Uterus (tissue), 4 donors: ENCODE measurements around the gene ABCG5. TPM values are rescaled to one million over a fixed set of nuclear protein-coding genes. Genes with fewer than 3 reads are reported as not detected.
A peak's percentile ranks its signal among the peaks of the same experiment; 100 is the strongest.

Experiments used
- DNase-seq, 2 donors: peaks; one replicate each; pipeline ENCODE4 v3.0.0-alpha.2; 2019 to 2020
- H3K27ac ChIP-seq, 2 donors: fragments of 200-600 bp; sonication (generic); 1 replicate in 1 of 2; 2 replicates in 1 of 2; pipeline ENCODE4 v1.5.1; 2016 to 2018
- H3K27me3 ChIP-seq, 2 donors: fragments of 200-600 bp; sonication (generic); one replicate each; pipeline ENCODE4 v1.5.1; 2018 to 2019; ENCODE audit warnings: control low read depth in 1 of 2
- H3K36me3 ChIP-seq, 2 donors: fragments of 200-600 bp; sonication (generic); one replicate each; pipeline ENCODE4 v1.5.1; 2019; ENCODE audit warnings: control low read depth in 1 of 2
- H3K4me1 ChIP-seq, 2 donors: fragments of 200-600 bp; sonication (generic); one replicate each; pipeline ENCODE4 v1.5.1; 2018 to 2019; ENCODE audit warnings: control low read depth in 1 of 2
- H3K4me3 ChIP-seq, 2 donors: fragments of 200-600 bp; sonication (generic); 1 replicate in 1 of 2; 2 replicates in 1 of 2; pipeline ENCODE4 v1.5.1; 2018 to 2019; ENCODE audit warnings: mild to moderate bottlenecking in 1 of 2
- H3K9me3 ChIP-seq, 2 donors: fragments of 200-600 bp; sonication (generic); one replicate each; pipeline ENCODE4 v1.5.1; 2019; ENCODE audit warnings: control low read depth in 1 of 2
- CTCF ChIP-seq, 4 experiments: fragments of 200-600 bp in 2 of 4; fragments of 450-650 bp in 2 of 4; sonication (generic) in 2 of 4; IDR thresholded peaks; one replicate each; pipeline ENCODE4 v1.5.1; 2016 to 2019; ENCODE audit warnings: antibody characterized with exemption in 4 of 4, mild to moderate bottlenecking in 2 of 4, moderate library complexity in 1 of 4
- POLR2A ChIP-seq, 2 donors: fragments of 450-650 bp; IDR thresholded peaks; one replicate each; pipeline ENCODE4 v1.6.1; 2016; ENCODE audit warnings: antibody characterized with exemption in 2 of 2, mild to moderate bottlenecking in 1 of 2, moderate library complexity in 1 of 2
- intact Hi-C: fragments of 100-400 bp; cut with DNase I; formaldehyde crosslinking; loops from one replicate; pipeline ENCODE4 v1.15.1; 2023; ENCODE audit warnings: low total_unique reads
- total RNA-seq, 4 donors: library from RNA; depleted of rRNA in 3 of 4; stranded (reverse); fragments of >200 nt in 3 of 4; gene quantifications; one replicate each; pipeline versions ENCODE4 v1.1.0 to v1.2.4, GENCODE V29; 2014 to 2023
- donor health status: DM: yes; HTN: yes; CAD: no.

ABCG5 gene
- total RNA-seq, 4 donors from 2014 or later = not detected

DNA sequence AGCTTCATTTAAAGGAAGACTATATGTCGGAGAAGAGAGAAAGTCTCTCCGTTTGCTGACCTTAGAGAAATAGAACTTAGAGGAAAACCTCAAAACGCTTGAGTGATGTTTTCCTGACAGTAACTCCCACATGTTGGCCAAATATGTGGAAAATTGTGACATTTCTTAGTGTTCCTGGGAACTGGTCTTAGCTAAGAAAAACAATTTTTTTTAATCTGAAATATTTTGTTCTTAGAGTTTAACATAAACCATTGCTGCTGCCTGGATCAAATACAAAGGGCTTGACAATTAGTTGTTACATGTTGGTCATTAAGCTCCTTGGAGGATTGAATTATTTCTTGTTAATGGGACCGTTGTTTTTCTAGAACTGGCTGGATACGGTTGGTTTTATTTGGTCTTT lies 48.5 kb downstream of the ABCG5 start:
- no peaks in the 10 kb centered on the region for H3K36me3 ChIP-seq
- H3K9me3 ChIP-seq = no peaks in the 10 kb centered on the region
- no peak for DNase-seq
- no peak overlapping the region for H3K4me3 ChIP-seq
- H3K27me3 ChIP-seq = no peaks in the 10 kb centered on the region
- intact Hi-C loops = no loop called here
- peaks cover 0 to 8% of the 10 kb centered on the region in 2 donors for H3K4me1 ChIP-seq
- TF ChIP-seq CTCF (IDR thresholded peaks at IDR 0.05) (no peak), POLR2A (IDR thresholded peaks at IDR 0.05) (no peak)
- peak overlapping the region; percentile 72 to 79 for H3K27ac ChIP-seq

DNA sequence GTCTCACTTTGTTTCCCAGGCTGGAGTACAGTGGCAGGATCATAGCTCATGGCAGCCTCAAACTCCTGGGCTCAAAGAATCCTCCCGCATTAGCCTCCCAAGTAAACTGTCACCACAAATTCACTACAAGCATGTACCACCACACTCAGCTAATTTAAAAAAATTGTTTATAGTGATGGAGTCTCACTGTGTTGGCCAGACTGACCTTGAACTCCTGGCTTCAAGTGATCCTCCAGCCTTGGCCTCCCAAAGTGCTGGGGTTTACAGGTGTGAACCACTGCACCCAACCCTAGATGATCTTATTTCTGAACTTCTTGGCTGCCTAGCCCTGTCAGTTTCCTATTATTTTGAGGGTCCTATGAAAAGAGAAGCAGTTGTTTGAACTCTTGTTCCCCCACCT lies 50.0 kb downstream of the ABCG5 start:
- no peaks in the 10 kb centered on the region for H3K36me3 ChIP-seq
- intact Hi-C loops = no loop called here

DNA sequence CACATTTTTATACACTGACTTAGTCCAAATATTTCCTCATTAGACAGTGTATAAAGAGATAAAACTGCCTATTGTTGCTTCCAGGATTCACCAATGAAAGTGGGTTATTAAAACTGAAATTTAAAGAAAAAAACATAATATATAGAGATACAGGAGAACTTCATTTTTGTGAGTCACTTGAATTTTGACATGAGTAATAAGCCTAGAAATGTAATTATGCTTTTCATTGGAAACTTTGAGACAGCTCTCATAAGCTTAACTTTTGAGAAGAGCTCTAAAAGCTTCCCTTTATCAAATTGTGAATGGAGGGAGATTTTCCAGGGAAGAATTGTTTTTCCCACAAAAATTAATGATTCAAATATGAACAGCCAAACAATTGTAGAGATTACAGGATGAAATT lies 50.7 kb downstream of the ABCG5 start:
- Histone ChIP-seq H3K9me3 (no peaks in the 10 kb centered on the region), H3K27ac (peak overlapping the region; percentile 72 to 79), H3K36me3 (no peaks in the 10 kb centered on the region), H3K27me3 (no peaks in the 10 kb centered on the region), H3K4me1 (peaks cover 0 to 8% of the 10 kb centered on the region in 2 donors), H3K4me3 (no peak overlapping the region)
- no peak for DNase-seq
- no peak for TF ChIP-seq CTCF (IDR thresholded peaks at IDR 0.05)
- TF ChIP-seq POLR2A (IDR thresholded peaks at IDR 0.05) = no peak
- intact Hi-C loops = no loop called here

More for the DNA sequence above, 50.0 kb downstream of the ABCG5 start:
- Histone ChIP-seq H3K4me1 (peaks cover 0 to 8% of the 10 kb centered on the region in 2 donors), H3K27me3 (no peaks in the 10 kb centered on the region), H3K4me3 (no peak overlapping the region), H3K27ac (peak overlapping the region; percentile 72 to 79), H3K9me3 (no peaks in the 10 kb centered on the region)
- TF ChIP-seq POLR2A (IDR thresholded peaks at IDR 0.05) (no peak), CTCF (IDR thresholded peaks at IDR 0.05) (no peak)
- DNase-seq = no peak

DNA sequence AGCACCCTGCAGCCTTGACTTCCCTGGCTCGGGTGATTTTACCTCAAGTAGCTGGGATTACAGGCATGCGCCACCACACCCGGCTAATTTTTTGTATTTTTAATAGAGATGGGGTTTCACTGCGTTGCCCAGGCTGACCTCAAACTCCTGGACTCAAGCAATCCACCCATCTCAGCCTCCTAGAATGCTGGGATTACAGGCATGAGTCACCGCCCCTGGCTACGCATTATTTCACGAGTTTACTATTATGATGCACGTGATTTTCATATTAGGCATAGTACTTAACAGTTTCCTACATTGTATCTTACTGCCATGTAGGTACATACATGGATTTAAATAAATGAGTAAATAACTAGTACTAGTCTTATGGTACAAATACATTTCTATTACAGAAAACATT lies 60.4 kb downstream of the ABCG5 start:
- no peaks in the 10 kb centered on the region for H3K4me1 ChIP-seq
- intact Hi-C loops = no loop called here

More for the DNA sequence above, 60.4 kb downstream of the ABCG5 start:
- Histone ChIP-seq H3K36me3 (no peaks in the 10 kb centered on the region), H3K27ac (no peak overlapping the region), H3K4me3 (no peak overlapping the region), H3K27me3 (no peaks in the 10 kb centered on the region), H3K9me3 (no peaks in the 10 kb centered on the region)
- TF ChIP-seq POLR2A (IDR thresholded peaks at IDR 0.05) (no peak), CTCF (IDR thresholded peaks at IDR 0.05) (no peak)
- no peak for DNase-seq
